Dedifferentiated amniotic fluid mesenchymal stem cell (primary cell): ENCODE measurements around the gene LRRC23.
"Not testable (repeated sequence)": the region's sequence is repeated elsewhere in the genome, so short reads cannot be mapped to it uniquely, and the experiment has no call there.

Experiments
- DNase-seq: peaks from one replicate; pipeline ENCODE4 v3.0.0-alpha.2; 2016; ENCODE audit errors: extremely low spot score

The LRRC23 gene

DNA sequence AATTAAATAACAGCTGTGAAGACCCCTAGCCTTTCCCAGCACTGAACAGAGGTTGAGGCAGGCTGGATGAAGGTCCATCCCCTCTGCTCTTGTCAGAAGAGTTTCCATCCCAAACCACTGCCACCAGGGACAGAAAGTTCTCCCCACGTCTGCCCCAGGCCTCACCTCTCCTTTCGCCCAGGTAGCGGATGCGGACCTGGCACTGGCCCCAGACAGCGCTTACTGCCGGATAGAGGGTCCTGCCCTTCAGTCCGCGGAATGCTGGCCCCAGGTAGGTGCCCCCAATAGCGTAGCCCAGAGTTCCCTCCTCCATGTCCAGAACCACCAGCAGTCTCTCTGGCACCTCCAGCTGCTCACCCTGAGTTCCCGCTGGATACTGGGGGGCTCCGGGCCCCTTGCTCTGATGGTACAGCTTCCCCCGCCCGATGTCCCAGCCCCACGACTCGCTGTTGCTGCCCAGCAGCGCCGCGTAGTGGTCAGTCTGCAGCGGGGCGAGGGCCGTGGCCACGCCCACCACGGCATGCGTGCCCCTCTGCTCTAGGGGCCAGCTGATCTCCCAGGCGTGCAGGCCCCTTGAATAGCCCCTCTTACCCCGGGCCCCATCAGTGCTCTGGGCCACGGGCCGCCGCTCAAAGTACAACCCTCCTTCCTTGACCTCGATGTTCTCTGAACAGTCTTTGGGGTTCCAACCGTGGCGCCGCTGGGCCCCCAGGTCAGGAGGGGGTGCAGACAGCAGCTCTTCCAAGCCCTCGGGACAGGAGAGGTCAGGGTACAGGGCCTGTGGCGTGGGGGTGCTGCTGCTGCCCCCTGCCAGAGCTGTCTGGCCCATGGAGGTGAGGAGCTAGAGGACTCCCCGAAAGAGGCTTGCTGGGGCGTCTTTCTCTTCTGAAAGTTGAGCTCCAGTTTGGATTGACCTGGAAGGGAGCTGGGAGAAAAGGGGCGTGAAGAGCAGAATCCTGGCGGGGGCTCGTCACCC is 32.3 kb upstream of the LRRC23 start:
- peak; percentile 59 for DNase-seq

DNA sequence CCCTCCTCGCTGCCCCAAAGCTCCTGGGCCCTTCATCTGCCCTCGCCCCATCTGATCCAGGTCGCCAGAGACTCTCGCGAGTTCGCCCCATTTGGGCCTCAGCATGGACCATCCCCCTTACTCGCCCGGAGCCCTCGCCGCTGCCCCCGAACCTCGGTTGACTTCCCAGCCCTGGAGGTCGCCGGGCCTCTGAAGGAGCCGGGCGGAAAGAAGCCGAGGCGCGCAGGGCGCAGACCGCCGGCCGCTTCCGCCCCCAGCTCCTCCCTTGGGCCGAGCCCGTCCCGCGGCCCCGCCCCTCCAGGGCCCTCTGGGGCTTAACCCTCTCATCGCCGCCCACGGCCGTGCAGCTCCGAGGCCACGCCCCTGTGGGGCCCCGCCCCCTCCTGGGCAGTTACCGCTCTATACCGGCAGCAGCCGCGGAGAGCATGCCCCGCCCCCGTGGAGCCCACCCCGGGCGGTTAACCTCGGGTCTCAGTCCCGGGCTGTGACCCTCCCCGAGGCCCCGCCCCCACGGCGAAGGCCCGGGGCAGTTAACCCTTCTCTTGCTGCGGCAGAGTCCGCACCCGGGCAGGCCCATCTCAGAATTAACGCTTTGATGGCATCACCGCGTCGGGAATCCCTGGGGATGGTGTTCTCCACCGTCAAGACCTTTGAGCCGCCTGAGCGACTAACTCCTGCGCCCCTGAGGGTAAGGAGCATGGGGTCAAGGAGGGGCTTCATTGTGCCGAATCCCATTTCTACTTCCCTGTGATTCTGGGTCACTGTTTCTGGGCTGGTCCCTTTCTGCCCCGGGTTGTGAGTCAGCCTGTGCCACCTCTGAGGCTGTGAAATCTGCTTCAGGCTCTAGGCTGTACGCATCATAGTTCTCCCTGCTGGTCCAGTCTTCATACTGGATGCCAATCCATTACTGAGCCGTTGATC is 31.3 kb upstream of the LRRC23 start, which contains the start of gene SPSB2:
TSS of gene SPSB2 (minus strand) at position 210 of the 921 bp plus-strand sequence. CDS start 402 bp downstream, outside the sequence.
- DNase-seq = peak; percentile 88

DNA sequence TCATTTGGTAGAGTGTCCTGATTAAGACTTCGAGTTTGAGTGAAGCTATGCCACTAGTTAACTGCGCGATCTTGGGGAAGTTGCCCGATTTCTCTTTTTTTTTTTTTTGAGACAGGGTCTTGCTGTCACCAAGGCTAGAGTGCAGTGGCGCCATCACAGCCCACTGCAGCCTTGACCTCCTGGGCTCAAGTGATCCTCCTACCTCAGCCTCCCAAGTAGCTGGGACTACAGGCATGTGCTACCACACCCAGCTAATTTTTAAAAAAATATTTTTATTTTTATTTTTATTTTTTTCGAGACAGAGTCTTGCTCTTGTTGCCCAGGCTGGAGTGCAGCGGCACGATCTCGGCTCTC is 30.6 kb upstream of the LRRC23 start:
- DNase-seq = not testable (repeated sequence)

DNA sequence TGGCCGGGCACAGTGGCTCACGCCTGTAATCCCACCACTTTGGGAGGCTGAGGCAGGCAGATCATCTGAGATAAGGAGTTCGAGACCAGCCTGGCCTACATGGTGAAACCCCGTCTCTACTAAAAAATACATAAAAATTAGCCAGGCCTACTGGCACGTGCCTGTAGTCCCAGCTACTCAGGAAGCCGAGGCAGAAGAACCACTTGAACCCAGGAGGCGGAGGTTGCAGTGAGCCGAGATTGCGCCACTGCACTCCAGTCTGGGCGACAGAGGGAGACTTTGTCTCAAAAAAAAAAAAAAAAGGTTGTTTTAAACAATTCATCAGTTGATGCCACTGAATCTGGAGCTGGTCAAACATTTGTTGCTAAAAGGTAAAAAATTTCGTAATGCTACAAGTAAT is 24.8 kb upstream of the LRRC23 start:
- DNase-seq = not testable (repeated sequence)

DNA sequence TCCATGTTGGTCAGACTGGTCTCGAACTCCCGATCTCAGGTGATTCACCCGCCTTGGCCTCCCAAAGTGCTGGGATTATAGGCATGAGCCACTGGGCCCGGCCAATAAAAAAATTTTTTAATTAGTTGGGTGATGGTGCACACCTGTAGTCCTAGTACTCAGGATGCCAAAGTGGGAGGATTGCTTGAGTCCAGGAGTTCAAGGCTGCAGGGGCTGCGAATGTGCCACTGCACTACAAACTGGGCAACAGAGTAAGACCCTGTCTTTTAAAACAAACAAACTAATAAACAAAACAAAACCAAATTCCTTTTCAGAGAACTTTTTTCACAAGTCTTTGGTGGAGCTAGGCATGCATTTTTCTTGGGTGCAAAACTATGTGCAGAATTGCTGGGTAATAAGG is 21.4 kb upstream of the LRRC23 start:
- DNase-seq = no peak

DNA sequence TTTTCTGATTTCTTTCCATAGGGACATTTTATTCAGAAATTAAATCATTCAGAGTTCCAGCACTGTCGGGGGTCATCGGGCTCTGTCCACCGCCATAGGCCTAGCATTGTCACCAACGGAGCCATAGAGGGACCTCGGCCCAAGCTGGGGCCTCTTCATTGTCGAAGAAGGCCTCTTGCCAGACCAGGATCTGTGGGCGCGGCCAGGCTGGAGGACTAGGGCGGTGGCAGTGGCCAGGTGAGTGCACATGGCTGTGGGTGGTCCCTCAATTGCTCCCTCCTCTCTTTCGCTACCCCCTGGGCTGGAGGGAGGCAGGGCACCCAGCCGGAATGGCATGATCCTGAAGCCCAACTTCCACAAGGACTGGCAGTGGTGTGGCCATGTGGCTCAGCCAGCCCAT is 20.9 kb upstream of the LRRC23 start:
- no peak for DNase-seq

DNA sequence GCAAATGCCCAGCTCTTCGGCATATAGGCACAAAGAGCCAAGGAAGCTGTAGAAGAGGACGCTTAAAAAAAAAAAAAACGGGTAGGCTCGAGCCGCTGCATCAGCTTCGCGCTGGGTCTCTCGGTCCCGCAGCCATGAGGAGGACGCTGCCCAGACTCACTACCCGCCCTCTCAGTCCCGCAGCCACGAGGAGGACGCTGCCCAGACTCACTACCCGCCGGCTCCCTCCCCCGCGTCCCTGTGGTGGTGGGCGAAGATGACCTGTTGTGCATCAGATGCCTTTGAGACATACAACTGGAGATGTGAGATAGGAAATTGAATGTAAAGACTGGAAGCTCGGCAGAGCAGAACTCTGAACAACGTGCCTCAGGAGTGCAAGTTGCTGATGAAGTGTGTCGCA is 20.1 kb upstream of the LRRC23 start:
- no peak for DNase-seq

DNA sequence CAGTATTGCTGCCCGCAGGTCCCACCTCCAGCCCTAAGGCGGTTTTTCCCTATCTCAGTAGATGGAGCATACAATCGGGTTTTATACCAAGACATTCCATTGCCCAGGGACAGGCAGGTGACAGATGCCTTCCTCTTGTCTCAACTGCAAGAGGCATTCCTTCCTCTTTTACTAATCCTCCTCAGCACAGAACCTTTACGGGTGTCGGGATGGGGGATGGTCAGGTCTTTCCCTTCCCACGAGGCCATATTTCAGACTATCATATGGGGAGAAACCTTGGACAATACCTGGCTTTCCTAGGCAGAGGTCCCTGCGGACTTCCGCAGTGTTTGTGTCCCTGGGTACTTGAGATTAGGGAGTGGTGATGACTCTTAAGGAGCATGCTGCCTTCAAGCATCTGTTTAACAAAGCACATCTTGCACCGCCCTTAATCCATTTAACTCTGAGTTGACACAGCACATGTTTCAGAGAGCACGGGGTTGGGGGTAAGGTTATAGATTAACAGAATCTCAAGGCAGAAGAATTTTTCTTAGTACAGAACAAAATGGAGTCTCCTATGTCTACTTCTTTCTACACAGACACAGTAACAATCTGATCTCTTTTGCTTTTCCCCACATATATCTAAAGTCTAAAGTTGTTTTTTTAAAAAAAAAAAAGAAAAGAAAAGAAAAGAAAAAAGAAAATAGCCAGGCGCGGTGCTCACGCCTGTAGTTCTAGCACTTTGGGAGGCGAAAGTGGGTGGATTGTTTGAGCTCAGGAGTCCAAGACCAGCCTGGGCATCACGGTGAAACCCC is 18.2 kb upstream of the LRRC23 start:
- DNase-seq = not testable (repeated sequence)

DNA sequence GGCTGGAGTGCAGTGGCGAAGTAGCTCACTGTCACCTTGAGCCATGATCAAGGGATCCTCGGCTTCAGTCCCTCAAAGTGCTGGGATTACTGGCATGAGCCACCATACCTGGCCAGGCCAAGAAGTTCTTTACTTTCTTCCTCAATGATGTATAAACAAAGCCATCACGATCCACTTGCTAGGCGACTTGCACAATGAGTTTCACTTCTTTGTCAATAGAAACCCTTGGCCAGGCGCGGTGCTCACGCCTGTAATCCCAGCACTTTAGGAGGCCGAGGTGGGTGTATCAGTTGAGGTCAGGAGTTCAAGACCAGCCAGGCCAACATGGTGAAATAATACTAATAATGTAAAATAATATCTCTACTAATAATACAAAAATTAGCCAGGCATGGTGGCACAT is 17.2 kb upstream of the LRRC23 start:
- no peak for DNase-seq

DNA sequence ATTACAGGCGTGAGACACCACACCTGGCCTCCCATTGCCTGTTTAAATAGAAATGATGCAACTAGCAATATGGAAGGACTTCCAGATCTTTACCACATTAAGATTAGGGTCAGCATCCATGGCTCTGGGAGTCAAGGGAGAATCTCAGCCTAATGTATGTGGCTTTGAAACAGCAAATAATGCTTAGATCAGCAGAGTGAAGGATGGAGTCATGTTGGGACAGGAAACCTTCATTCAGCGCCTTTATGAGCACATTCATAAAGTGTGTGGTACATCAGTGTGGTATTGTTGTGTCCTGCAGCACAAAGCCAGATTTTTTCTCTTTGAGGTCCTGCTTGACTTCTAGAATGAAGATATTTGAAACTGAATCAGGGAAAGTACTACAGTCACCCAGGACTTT is 16.3 kb upstream of the LRRC23 start:
- no peak for DNase-seq

DNA sequence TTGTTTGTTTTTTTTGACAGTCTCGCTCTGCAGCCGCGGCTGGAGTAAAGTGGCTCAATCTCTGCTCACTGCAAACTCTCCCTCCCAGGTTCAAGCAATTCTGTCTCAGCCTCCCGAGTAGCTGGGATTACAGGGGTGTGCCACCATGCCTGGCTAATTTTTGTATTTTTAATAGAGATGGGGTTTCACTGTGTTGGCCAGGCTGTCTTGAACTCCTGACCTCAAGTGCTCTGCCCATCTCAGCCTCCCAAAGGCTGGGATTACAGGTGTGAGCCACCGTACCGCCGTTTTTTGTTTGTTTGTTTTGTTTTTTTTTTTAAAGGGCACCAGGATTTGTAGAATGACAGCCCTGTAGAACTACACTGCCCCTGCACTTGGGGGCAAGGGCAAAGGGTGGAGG is 15.8 kb upstream of the LRRC23 start:
- not testable (repeated sequence) for DNase-seq

DNA sequence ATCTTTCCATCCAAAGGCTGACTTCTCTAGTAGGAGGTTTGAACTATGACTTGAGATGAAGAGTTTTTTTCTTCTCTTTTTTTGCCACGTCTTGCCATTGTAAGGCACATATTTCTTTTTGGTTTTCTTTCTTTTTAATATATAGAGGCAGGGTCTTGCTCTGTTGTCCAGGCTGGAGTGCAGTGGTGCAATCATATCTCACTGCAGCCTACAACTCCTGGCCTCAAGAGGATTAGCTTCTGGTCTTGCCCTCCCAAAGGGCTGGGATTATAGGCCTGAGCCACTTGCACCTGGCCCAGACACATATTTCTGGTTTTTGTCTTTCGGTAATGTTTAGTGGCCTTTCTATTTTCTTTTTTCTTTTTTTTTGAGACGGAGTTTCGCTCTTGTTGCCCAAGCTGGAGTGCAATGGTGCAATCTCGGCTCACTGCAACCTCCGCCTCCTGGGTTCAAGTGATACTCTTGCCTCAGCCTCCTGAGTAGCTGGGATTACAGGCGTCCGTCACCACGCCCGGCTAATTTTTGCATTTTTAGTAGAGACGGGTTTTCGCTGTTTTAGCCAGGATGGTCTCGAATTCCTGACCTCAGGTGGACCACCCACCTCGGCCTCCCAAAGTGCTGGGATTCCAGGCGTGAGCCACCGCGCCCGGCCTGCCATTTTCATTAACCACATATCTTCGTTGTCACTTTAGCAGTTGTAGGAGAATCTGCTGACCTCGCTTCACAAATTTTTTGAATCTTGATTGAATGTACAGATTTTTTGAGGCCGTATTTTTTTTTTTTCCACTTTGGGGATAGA is 14.6 kb upstream of the LRRC23 start:
- DNase-seq = not testable (repeated sequence)

DNA sequence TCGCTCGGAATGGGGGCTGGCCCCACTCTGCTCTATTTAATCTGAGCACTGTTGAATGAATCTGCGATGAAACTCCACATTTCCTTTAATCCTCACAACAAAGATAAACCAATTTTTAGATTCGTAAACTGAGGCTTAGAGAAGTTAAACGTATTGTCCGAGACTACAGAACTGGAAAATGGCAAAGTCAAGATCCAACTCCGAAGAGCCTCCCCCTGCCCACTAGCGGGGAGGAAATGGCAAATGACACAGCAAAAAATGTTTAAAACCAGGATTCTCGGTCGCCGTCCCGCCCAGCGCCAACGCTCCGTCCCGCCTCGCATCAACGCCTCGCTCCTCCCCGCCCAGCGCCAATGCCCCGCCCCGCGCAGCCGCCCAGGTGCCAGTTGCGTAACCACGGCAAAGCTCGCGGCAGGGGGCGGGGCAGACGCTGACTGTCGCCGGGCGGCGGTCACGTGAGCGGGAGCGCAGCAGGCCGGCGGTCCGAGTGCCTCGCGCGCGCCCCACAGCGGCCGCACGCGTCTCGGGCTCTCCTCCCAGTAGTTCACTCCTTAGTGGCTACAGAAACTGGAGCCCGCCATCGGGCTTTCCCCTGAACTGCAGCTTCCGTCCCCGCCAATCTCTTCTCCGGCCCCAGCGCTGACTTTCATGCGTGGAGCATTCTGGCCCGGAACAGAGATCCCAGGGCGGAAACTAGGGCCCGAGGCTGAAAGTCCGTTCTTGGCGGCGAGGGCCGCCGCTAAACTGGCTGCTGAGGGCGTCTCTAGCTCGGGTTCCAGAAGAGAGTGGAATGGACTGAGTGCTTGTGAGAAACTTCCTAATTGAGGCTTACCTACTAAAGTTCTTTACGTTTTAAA is 13.6 kb upstream of the LRRC23 start:
- peak; percentile 94 for DNase-seq

DNA sequence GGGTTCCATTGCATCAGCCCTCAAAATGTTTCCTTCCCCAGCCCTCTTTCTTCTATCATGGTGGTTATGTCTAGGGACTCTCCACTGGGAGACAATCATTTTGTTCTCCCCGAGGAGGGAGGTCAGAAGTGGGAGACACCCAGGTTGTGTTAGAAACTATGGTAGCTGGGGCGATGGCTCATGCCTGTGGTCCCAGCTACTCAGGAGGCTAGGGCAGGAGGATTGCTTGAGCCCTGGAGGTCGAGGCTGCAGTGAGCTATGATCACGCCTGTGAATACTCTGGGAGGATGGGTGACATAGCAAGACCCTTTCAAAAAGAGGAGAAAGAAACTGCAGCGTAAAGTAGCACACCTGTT is 13.0 kb upstream of the LRRC23 start:
- DNase-seq = no peak

DNA sequence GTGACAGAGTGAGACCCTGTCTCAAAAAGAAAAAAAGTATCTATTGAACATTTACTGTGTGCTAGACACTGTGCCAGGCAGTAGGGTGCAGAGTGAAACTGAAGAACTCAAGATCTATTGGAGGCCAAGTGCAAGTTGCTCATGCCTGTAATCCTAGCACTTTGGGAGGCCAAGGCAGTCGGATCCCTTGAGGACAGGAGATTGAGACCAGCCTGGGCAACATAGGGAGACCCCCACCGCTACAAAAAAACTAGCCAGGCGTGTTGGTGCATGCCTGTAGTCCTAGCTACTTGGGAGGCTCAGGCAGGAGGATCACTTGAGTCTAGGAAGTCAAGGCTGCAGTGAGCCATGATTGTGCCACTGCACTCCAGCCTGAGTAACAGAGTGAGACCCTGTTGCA is 11.9 kb upstream of the LRRC23 start:
- DNase-seq = not testable (repeated sequence)

DNA sequence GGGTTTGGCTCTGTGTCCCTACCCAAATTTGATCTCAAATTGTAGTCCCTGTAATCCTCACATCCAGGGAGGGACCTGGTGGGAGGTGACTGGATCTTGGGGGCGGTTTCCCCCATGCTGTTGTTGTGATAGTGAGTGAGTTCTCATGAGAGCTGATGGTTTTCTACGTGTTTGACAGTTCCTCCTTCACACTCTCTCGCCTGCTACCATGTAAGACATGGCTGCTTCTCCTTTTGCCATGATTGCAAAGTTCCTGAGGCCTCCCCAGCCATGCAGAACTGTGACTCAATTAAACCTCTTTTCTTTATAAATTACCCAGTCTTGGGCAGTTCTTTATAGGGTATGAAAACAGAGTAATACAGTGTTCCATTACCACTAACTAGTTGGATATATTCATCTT is 10.3 kb upstream of the LRRC23 start:
- DNase-seq = no peak

DNA sequence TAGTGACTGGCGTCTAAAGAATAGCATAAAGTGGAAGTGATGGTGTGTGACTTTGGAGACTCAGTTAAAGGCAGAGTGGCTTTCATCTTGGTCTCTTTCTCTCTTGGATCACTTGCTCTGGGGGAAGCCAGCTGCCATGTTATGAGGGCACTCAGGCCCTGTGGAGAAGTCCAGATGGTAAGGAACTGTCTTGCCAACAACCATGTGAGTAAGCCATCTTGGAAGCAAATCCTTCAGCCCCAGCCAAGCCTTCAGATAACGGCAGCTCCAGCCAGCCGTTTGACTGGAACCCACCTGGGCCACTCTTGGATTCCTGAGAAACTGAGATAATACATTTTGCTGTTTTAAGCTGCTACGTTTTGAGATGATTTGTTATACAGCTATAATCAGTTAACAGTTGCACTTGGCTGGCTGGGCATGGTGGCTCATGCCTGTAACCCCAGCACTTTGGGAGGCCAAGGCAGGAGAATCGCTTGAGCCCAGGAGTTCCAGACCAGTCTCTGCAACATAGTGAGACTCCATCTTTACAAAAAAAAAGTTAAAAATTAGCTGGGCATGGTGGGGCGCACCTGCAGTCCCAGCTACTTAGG is 7.7 kb upstream of the LRRC23 start:
- DNase-seq = no peak

DNA sequence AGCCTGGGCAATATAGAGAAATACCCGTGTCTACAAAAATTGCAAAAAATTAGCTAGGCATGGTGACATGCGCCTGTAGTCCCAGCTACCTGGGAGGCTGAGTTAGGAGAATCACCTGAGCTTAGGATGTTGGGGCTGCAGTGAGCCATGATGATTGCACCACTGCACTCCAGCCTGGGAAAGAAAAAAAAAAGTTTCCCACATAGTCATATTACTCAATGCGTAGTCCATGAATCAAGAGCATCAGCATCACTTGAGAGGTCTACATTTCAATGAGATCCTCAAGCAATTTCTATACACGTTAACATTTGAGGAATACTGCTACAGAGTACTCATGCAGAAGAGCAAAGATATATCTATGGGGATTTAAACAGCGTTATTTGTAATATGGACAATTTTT is 5.2 kb upstream of the LRRC23 start:
- DNase-seq = no peak

DNA sequence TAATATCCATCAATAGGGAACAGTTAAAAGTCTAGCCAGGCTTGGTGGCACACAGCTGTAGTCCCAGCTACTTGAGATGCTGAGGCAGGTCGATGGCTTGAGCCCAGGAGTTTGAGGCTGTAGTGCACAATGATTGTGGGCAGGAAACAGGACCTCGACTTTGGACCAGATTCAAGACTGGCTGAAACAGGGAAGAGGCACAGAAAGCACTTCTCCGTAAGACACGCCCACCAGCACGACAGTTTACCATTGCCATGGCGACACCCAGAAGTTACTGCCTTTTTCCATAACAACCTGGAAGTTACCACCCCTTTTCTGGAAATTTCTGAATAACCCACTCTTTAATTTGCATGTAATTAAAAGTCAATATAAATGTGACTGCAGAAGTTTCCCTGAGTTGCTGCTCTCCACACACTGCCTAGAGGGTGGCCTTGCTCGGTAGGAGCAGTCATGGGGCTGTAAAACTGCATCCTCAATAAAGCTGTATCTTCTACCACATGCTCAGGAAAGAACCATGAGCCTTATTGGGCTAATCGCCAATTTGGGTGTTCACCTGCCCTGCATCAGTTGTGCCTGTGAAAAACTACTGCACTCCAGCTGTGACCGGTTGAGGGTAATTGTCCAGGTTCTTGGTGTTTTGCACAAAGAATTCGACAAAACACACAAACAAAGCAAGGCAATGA is 4.6 kb upstream of the LRRC23 start:
- no peak for DNase-seq
